K562 (cell line): ENCODE results near the gene NTN1. TPM values are rescaled to one million over a fixed set of nuclear protein-coding genes. Genes with fewer than 3 reads are reported as not detected.

ENCODE experiments used
- ATAC-seq: fragments of 200-7000 bp; cut with Tn5 transposase; 3 replicates; pipeline ENCODE4 v1.9.1; 2020; ENCODE audit warnings: moderate library complexity
- BruUV-seq: library from RNA; stranded (reverse); fragments of 400-500 nt; replicated peaks from 2 replicates; lab custom pipeline; 2021; lab: Mats Ljungman, UMichigan
- CTCF ChIA-PET: fragments of 300-600 bp; formaldehyde crosslinking; extraction: SDS; loops from one replicate; lab custom pipeline; 2021; ENCODE audit warnings: low intra/inter-chr PET ratio; lab: Yijun Ruan, JAX
- POLR2A ChIA-PET: fragments of 300-600, 350-650 bp; sonication (Branson Sonifier 250); formaldehyde crosslinking; extraction: SDS; loops from one replicate; lab custom pipeline; 2021; ENCODE audit warnings: antibody characterized with exemption, inconsistent platforms; lab: Yijun Ruan, JAX
- DNase-seq, 4 experiments: peaks; one replicate each; pipeline versions ENCODE4 v3.0.0 to v3.0.0-alpha.2; 2011 to 2018; ENCODE audit warnings: low spot score in 3 of 4, mixed read lengths in 3 of 4; ENCODE audit errors: extremely low read depth in 1 of 4
- FAIRE-seq: peaks from 2 replicates; lab custom pipeline; 2011; peaks lifted over from hg19 to GRCh38; lab: Jason Lieb, UNC
- H2AFZ ChIP-seq: 2 replicates; pipeline ENCODE4 v1.6.0; 2011; ENCODE audit warnings: low read depth, low read length, control low read depth, inconsistent platforms
- H3K27ac ChIP-seq: fragments of 200-600 bp; 3 replicates; pipeline ENCODE4 v1.8.0; 2011; ENCODE audit warnings: low read depth, mild to moderate bottlenecking, control low read depth, inconsistent platforms, low read length, moderate library complexity, mixed read lengths; ENCODE audit errors: extremely low read depth
- H3K27me3 ChIP-seq, 2 experiments: fragments of 300-600 bp in 1 of 2; 2 replicates in 1 of 2; 3 replicates in 1 of 2; pipeline versions ENCODE4 v1.6.0 to v1.8.0; 2011; ENCODE audit warnings: inconsistent platforms in 2 of 2, low read length in 2 of 2, mild to moderate bottlenecking in 1 of 2, mixed read lengths in 1 of 2, moderate library complexity in 1 of 2; ENCODE audit not compliant: control insufficient read depth in 2 of 2, insufficient read depth in 2 of 2
- H3K36me3 ChIP-seq: fragments of 300-600 bp; 3 replicates; pipeline ENCODE4 v1.8.0; 2011; ENCODE audit warnings: mild to moderate bottlenecking, low read length, inconsistent platforms; ENCODE audit not compliant: control insufficient read depth, insufficient read depth
- H3K4me1 ChIP-seq, 2 experiments: fragments of 200-600 bp in 1 of 2; replicated peaks in 1 of 2; 2 replicates in 1 of 2; 3 replicates in 1 of 2; pipeline versions ENCODE4 v1.5.1 to v1.8.0; 2011; ENCODE audit warnings: inconsistent platforms in 2 of 2, low read length in 2 of 2, mild to moderate bottlenecking in 1 of 2, mixed read lengths in 1 of 2, moderate library complexity in 1 of 2; ENCODE audit not compliant: control insufficient read depth in 2 of 2, insufficient read depth in 2 of 2
- H3K4me2 ChIP-seq: 2 replicates; pipeline ENCODE4 v1.6.1; 2011; ENCODE audit warnings: low read length, control low read depth, inconsistent platforms, mixed read lengths; ENCODE audit not compliant: insufficient read depth
- H3K4me3 ChIP-seq: fragments of 200-600 bp; sonication (generic), shearing (Covaris generic); 2 replicates; pipeline ENCODE4 v1.5.1; 2016; ENCODE audit warnings: control low read depth, inconsistent platforms
- H3K79me2 ChIP-seq: fragments of 200-600 bp; 3 replicates; pipeline ENCODE4 v1.8.0; 2011; ENCODE audit warnings: low read length, inconsistent platforms; ENCODE audit not compliant: control insufficient read depth, insufficient read depth
- H3K9ac ChIP-seq, 2 experiments: 2 replicates each; pipeline versions ENCODE4 v1.6.0 to v1.6.1; 2011; ENCODE audit warnings: low read depth in 2 of 2, low read length in 2 of 2, control low read depth in 1 of 2, inconsistent platforms in 1 of 2, mild to moderate bottlenecking in 1 of 2, mixed read lengths in 1 of 2; ENCODE audit not compliant: insufficient read depth in 1 of 2
- H3K9me1 ChIP-seq: one replicate; pipeline ENCODE4 v1.6.0; 2011; ENCODE audit warnings: inconsistent platforms, mild to moderate bottlenecking, low read length, moderate library complexity; ENCODE audit not compliant: control insufficient read depth, insufficient read depth
- H3K9me3 ChIP-seq: replicated peaks from 2 replicates; pipeline ENCODE4 v1.5.1; 2011; ENCODE audit warnings: low read depth, low read length, inconsistent platforms; ENCODE audit not compliant: control insufficient read depth, insufficient read depth
- H4K20me1 ChIP-seq: replicated peaks from 2 replicates; pipeline ENCODE4 v1.6.1; 2011; ENCODE audit warnings: low read length, inconsistent platforms, mixed read lengths; ENCODE audit not compliant: control insufficient read depth, insufficient read depth
- CBFB ChIP-seq: sonication (generic); formaldehyde crosslinking; IDR thresholded peaks from 2 replicates; pipeline ENCODE4 v1.4.0; 2020; ENCODE audit warnings: mild to moderate bottlenecking, missing genetic modification reagents
- HDAC3 ChIP-seq: fragments of 450-650 bp; IDR thresholded peaks from 2 replicates; pipeline ENCODE4 v1.6.1; 2018; ENCODE audit warnings: borderline replicate concordance, mild to moderate bottlenecking, moderate library complexity; ENCODE audit not compliant: partially characterized antibody
- HNRNPL ChIP-seq: fragments of 200-400 bp; formaldehyde crosslinking; IDR thresholded peaks from 2 replicates; pipeline ENCODE4 v1.6.1; 2017; ENCODE audit warnings: low read depth, mild to moderate bottlenecking, low read length
- KLF16 ChIP-seq: IDR thresholded peaks from 2 replicates; pipeline ENCODE4 v1.6.1; 2016; ENCODE audit warnings: antibody characterized with exemption
- PHF20 ChIP-seq: fragments of 450-650 bp; IDR thresholded peaks from 2 replicates; pipeline ENCODE4 v1.6.1; 2018; ENCODE audit not compliant: partially characterized antibody
- POLR2AphosphoS5 ChIP-seq: IDR thresholded peaks from 2 replicates; pipeline ENCODE4 v1.6.1; 2011; ENCODE audit warnings: mild to moderate bottlenecking, low read depth, low read length, moderate library complexity; ENCODE audit not compliant: control insufficient read depth, insufficient read depth
- POLR2B ChIP-seq: fragments of 450-650 bp; IDR thresholded peaks from 2 replicates; pipeline ENCODE4 v1.6.1; 2018; ENCODE audit warnings: low read depth; ENCODE audit not compliant: partially characterized antibody
- PTBP1 ChIP-seq: fragments of 200-400 bp; formaldehyde crosslinking; IDR thresholded peaks from 2 replicates; pipeline ENCODE4 v1.6.1; 2017; ENCODE audit warnings: low read depth, low read length
- RUNX1 ChIP-seq: sonication (generic); IDR thresholded peaks from 2 replicates; pipeline ENCODE4 v1.6.1; 2016; ENCODE audit warnings: antibody characterized with exemption, low read depth
- SP1 ChIP-seq: sonication (generic); formaldehyde crosslinking; IDR thresholded peaks from 2 replicates; pipeline ENCODE4 v1.8.1; 2022; ENCODE audit warnings: mild to moderate bottlenecking, missing genetic modification reagents
- SRF ChIP-seq, 2 experiments: fragments of 250-450, 450-650 bp in 1 of 2; sonication (Bioruptor Pico) in 1 of 2; sonication (generic) in 1 of 2; formaldehyde crosslinking; IDR thresholded peaks; 2 replicates each; pipeline versions ENCODE4 v1.5.0 to v1.5.1; 2020 to 2022; ENCODE audit warnings: mild to moderate bottlenecking in 1 of 2, missing genetic modification reagents in 1 of 2
- TCF7 ChIP-seq: sonication (generic); IDR thresholded peaks from 2 replicates; pipeline ENCODE4 v1.6.1; 2016; ENCODE audit warnings: antibody characterized with exemption, borderline replicate concordance
- WGBS: fragments of 100-300 bp; shearing (Covaris generic); methylation state at CpG from one replicate; pipeline ENCODE4 v1.1.6; 2016; ENCODE audit warnings: low coverage, mixed read lengths; ENCODE audit not compliant: insufficient coverage; ENCODE audit errors: missing lambda C conversion rate; 5-methylcytosine and 5-hydroxymethylcytosine counted together
- in situ Hi-C: fragments of 300-500 bp; cut with MboI; formaldehyde crosslinking; loops from 4 replicates; pipeline ENCODE4 v1.15.0; 2018; ENCODE audit warnings: inconsistent platforms, mixed read lengths
- intact Hi-C: fragments of 100-400 bp; cut with micrococcal nuclease; formaldehyde crosslinking; loops from 2 replicates; pipeline ENCODE4 v1.14.2; 2022
- polyA plus RNA-seq, 8 experiments: library from polyadenylated mRNA; depleted of rRNA in 4 of 8; stranded (reverse) in 5 of 8; unstranded in 3 of 8; fragments of >200 nt; fragmentation: Nextera tagmentation in 2 of 8; fragmentation: Illumina TruSeq in 1 of 8; extraction: Ambion mirVana in 2 of 8; extraction: Trizol in 1 of 8; gene quantifications; 2 replicates each; pipeline versions ENCODE4 v1.2.1 to v1.2.3, GENCODE V29; 2011 to 2014; ENCODE audit warnings: inconsistent platforms in 1 of 8, missing spikeins in 1 of 8
- total RNA-seq, 7 experiments: library from RNA; depleted of rRNA in 6 of 7; stranded (reverse); fragments of >200 nt in 6 of 7; fragmentation: Illumina TruSeq in 2 of 7; extraction: Trizol in 2 of 7; gene quantifications; 2 replicates each; pipeline versions ENCODE4 v1.2.1 to v1.2.3, GENCODE V29; 2011 to 2021; ENCODE audit warnings: low replicate concordance in 1 of 7
- TF ChIP-seq, protein P1 (sequence below): IDR thresholded peaks from 2 replicates; pipeline ENCODE4 v1.6.1; 2011; ENCODE audit warnings: borderline replicate concordance, low read depth, mild to moderate bottlenecking, moderate library complexity, low read length; ENCODE audit not compliant: insufficient read depth, poor library complexity, severe bottlenecking
- TF ChIP-seq, protein P2 (sequence below): sonication (generic); formaldehyde crosslinking; IDR thresholded peaks from 2 replicates; pipeline ENCODE4 v1.8.0; 2022; ENCODE audit warnings: mild to moderate bottlenecking, missing genetic modification reagents
- TF ChIP-seq, protein P3 (sequence below), 2 experiments: IDR thresholded peaks in 1 of 2; conservative IDR thresholded peaks in 1 of 2; 2 replicates each; pipeline ENCODE4 v1.6.1; 2016; ENCODE audit warnings: low read depth in 2 of 2, mild to moderate bottlenecking in 1 of 2, missing compliant biosample characterization in 1 of 2, missing genetic modification characterization in 1 of 2, moderate library complexity in 1 of 2
- TF ChIP-seq, protein P4 (sequence below): fragments of 450-650 bp; formaldehyde crosslinking; IDR thresholded peaks from 2 replicates; pipeline ENCODE4 v1.4.0; 2020; ENCODE audit warnings: mild to moderate bottlenecking, moderate library complexity

NTN1 gene
- total and polyA plus RNA-seq, 9 of the 15 experiments (the other 6 are each of a cell fraction or from before 2014, with no cell fraction given): 0.02 TPM; not detected in 8

DNA sequence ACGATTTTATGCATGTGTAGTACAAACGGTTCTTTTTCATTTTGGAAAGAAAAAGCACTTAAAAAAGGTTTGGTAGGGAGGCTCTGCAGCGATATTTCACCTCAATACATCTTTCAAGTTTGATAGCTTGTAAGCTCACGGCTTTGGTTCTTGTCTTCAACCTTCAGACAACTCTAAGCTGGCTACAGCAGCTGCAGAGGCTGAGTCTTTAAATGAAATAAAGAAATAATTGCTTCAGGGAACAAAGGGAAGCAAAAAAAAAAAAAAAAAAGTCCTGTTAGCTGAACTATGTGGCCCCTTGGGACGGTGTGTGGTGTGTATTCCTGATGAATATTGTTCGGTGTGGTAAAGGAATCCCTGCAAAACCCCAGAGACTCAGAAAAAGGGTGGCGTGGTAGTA is 265.1 kb downstream of the NTN1 start:
- H3K9ac ChIP-seq: no peak overlapping the region
- no peaks in the 10 kb centered on the region for H3K9me1 ChIP-seq
- FAIRE-seq: no peak
- H3K4me3 ChIP-seq: no peak overlapping the region
- H4K20me1 ChIP-seq: no peaks in the 10 kb centered on the region
- WGBS: 0% methylated on average over 4 of the region's 7 CpGs
- H3K4me2 ChIP-seq: no peak overlapping the region
- H3K4me1 ChIP-seq: no peaks in the 10 kb centered on the region
- H3K27me3 ChIP-seq: no peaks in the 10 kb centered on the region; a peak in 2 of 5 replicates
- no peak overlapping the region for H2AFZ ChIP-seq
- ChIA-PET CTCF (no interaction called here), POLR2A (no interaction called here)
- BruUV-seq: no TSS peak
- DNase-seq: no peak
- no peaks in the 10 kb centered on the region for H3K79me2 ChIP-seq
- in situ Hi-C loops: no loop called here
- ATAC-seq: no peak
- no peak overlapping the region for H3K27ac ChIP-seq
- intact Hi-C loops: no loop called here
- H3K9me3 ChIP-seq: no peaks in the 10 kb centered on the region
- H3K36me3 ChIP-seq: no peaks in the 10 kb centered on the region
- TF ChIP-seq KLF16 (no peak), POLR2B (no peak), CBFB (CRISPR knock-in tag) (no peak), HDAC3 (no peak), TCF7 (no peak), PTBP1 (no peak), PHF20 (no peak), POLR2AphosphoS5 (no peak), SP1 (CRISPR knock-in tag) (no peak), SRF (CRISPR knock-in tag; IDR thresholded peaks at IDR 0.05) (no peak), HNRNPL (no peak), RUNX1 (no peak)
- TF ChIP-seq, protein P1, sequence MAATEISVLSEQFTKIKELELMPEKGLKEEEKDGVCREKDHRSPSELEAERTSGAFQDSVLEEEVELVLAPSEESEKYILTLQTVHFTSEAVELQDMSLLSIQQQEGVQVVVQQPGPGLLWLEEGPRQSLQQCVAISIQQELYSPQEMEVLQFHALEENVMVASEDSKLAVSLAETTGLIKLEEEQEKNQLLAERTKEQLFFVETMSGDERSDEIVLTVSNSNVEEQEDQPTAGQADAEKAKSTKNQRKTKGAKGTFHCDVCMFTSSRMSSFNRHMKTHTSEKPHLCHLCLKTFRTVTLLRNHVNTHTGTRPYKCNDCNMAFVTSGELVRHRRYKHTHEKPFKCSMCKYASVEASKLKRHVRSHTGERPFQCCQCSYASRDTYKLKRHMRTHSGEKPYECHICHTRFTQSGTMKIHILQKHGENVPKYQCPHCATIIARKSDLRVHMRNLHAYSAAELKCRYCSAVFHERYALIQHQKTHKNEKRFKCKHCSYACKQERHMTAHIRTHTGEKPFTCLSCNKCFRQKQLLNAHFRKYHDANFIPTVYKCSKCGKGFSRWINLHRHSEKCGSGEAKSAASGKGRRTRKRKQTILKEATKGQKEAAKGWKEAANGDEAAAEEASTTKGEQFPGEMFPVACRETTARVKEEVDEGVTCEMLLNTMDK: no peak
- TF ChIP-seq, protein P2, sequence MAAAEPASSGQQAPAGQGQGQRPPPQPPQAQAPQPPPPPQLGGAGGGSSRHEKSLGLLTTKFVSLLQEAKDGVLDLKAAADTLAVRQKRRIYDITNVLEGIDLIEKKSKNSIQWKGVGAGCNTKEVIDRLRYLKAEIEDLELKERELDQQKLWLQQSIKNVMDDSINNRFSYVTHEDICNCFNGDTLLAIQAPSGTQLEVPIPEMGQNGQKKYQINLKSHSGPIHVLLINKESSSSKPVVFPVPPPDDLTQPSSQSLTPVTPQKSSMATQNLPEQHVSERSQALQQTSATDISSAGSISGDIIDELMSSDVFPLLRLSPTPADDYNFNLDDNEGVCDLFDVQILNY (CRISPR knock-in tag): no peak
- TF ChIP-seq, protein P3, sequence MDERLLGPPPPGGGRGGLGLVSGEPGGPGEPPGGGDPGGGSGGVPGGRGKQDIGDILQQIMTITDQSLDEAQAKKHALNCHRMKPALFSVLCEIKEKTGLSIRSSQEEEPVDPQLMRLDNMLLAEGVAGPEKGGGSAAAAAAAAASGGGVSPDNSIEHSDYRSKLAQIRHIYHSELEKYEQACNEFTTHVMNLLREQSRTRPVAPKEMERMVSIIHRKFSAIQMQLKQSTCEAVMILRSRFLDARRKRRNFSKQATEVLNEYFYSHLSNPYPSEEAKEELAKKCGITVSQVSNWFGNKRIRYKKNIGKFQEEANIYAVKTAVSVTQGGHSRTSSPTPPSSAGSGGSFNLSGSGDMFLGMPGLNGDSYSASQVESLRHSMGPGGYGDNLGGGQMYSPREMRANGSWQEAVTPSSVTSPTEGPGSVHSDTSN (CRISPR knock-in tag; IDR thresholded peaks at IDR 0.05; ENCODE audit: low read depth): no peak
- TF ChIP-seq, protein P3 (tag; conservative IDR thresholded peaks at IDR 0.05; ENCODE audit: low read depth): no peak
- TF ChIP-seq, protein P4, sequence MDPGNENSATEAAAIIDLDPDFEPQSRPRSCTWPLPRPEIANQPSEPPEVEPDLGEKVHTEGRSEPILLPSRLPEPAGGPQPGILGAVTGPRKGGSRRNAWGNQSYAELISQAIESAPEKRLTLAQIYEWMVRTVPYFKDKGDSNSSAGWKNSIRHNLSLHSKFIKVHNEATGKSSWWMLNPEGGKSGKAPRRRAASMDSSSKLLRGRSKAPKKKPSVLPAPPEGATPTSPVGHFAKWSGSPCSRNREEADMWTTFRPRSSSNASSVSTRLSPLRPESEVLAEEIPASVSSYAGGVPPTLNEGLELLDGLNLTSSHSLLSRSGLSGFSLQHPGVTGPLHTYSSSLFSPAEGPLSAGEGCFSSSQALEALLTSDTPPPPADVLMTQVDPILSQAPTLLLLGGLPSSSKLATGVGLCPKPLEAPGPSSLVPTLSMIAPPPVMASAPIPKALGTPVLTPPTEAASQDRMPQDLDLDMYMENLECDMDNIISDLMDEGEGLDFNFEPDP (CRISPR knock-in tag): no peak
